ENCODE data around the gene WAC. TPM values are rescaled to one million over a fixed set of nuclear protein-coding genes. Genes with fewer than 3 reads are reported as not detected.

Gene WAC
- total RNA-seq, 4 donors from 2014 or later: 107 to 117 (median 113) TPM

- ATAC-seq (ENCODE audit: low FRiP score) (no peak), DNase-seq (ENCODE audit: low spot score) (no peak)
- no peak for TF ChIP-seq CTCF (IDR thresholded peaks at IDR 0.05)
Observed at GRCh38 chr10:28664369-28664740, 131.4 kb downstream of the WAC start.

- no peak for ATAC-seq (ENCODE audit: low FRiP score)
- TF ChIP-seq CTCF (IDR thresholded peaks at IDR 0.05): no peak
- DNase-seq (ENCODE audit: low spot score): no peak
Observed at GRCh38 chr10:28666751-28667467, 134.0 kb downstream of the WAC start.

GRCh38 chr10:28668363-28669226, 135.7 kb downstream of the WAC start:
- DNase-seq (ENCODE audit: low spot score): no peak
- peak; percentile 87 for ATAC-seq (ENCODE audit: low FRiP score)
- no peak for TF ChIP-seq CTCF (IDR thresholded peaks at IDR 0.05)

- DNase-seq (ENCODE audit: low spot score): no peak
- no peak for ATAC-seq (ENCODE audit: low FRiP score)
- TF ChIP-seq CTCF (IDR thresholded peaks at IDR 0.05): no peak
Observed at GRCh38 chr10:28669227-28670173, 136.6 kb downstream of the WAC start.

Small RNAs within 50 kb of the gene (small RNA-seq; reads per million reads assigned to genes)
- gene RNU4ATAC6P (not detected), gene RNU6-1067P (not detected)

Other genes starting within 250 kb of the WAC start
- 10 to 100 TPM in 1 of 4 donors, 1 to 10 TPM in 3; 4.4 to 10.7 (median 5.9) TPM for gene MPP7, start 230.1 kb upstream of the WAC start, total RNA-seq
- gene BAMBI, start 144.4 kb downstream of the WAC start, total RNA-seq: 10 to 100 TPM in 3 of 4 donors, 1 to 10 TPM in 1; 6.9 to 20.5 (median 13.3) TPM